GM21529 (cell line): Measurements from ENCODE around the gene TC2N.
"Not testable (repeated sequence)": the region's sequence is repeated elsewhere in the genome, so short reads cannot be mapped to it uniquely, and the experiment has no call there.

Experiments
- ATAC-seq: cut with Tn5 transposase; IDR thresholded peaks from one replicate; pipeline ENCODE4 v1.9.1; 2021; ENCODE audit not compliant: unreplicated experiment

TC2N gene

GRCh38 chr14:91835197-91835919, 32.0 kb downstream of the TC2N start:
- peak; percentile 25 for ATAC-seq

GRCh38 chr14:91834571-91834970, 32.8 kb downstream of the TC2N start:
- ATAC-seq = no peak

- ATAC-seq = no peak
Measured at GRCh38 chr14:91831337-91831736, 36.0 kb downstream of the TC2N start.

- ATAC-seq = peak; percentile 94
Measured at GRCh38 chr14:91830777-91831176, 36.6 kb downstream of the TC2N start.

GRCh38 chr14:91829511-91829910, 37.8 kb downstream of the TC2N start:
- no peak for ATAC-seq

- no peak for ATAC-seq
Measured at GRCh38 chr14:91827746-91828145, 39.6 kb downstream of the TC2N start.

- ATAC-seq = peak; percentile 82
Measured at GRCh38 chr14:91817566-91818325, 49.6 kb downstream of the TC2N start.

- no peak for ATAC-seq
Measured at GRCh38 chr14:91814317-91814716, 53.0 kb downstream of the TC2N start.

GRCh38 chr14:91810699-91811098, 56.6 kb downstream of the TC2N start:
- ATAC-seq = no peak

GRCh38 chr14:91806716-91807115, 60.6 kb downstream of the TC2N start:
- no peak for ATAC-seq

- ATAC-seq = not testable (repeated sequence)
Measured at GRCh38 chr14:91806094-91806493, 61.2 kb downstream of the TC2N start.

- ATAC-seq = no peak
Measured at GRCh38 chr14:91805659-91806058, 61.7 kb downstream of the TC2N start.

- ATAC-seq = no peak
Measured at GRCh38 chr14:91801358-91801757, 66.0 kb downstream of the TC2N start.

- no peak for ATAC-seq
Measured at GRCh38 chr14:91796617-91797347, 70.6 kb downstream of the TC2N start.

- ATAC-seq = no peak
Measured at GRCh38 chr14:91793704-91794103, 73.6 kb downstream of the TC2N start.

- no peak for ATAC-seq
Measured at GRCh38 chr14:91786188-91786587, 81.1 kb downstream of the TC2N start.

- ATAC-seq = no peak
Measured at GRCh38 chr14:91780452-91780851, 86.9 kb downstream of the TC2N start.

- no peak for ATAC-seq
Measured at GRCh38 chr14:91778217-91778616, 89.1 kb downstream of the TC2N start.

- ATAC-seq = no peak
Measured at GRCh38 chr14:91774140-91775096, 92.9 kb downstream of the TC2N start.

- ATAC-seq = no peak
Measured at GRCh38 chr14:91770185-91770584, 97.2 kb downstream of the TC2N start.
